GM12892 (cell line): ENCODE data around the gene NOP9.

Experiments used
- POLR2A ChIP-seq: IDR thresholded peaks from 2 replicates; pipeline ENCODE4 v1.6.1; 2011; ENCODE audit warnings: low read depth, low read length, control low read depth
- POLR2AphosphoS5 ChIP-seq: IDR thresholded peaks from 2 replicates; pipeline ENCODE4 v1.6.1; 2011; ENCODE audit warnings: low read depth, low read length, control low read depth
- TAF1 ChIP-seq: IDR thresholded peaks from 2 replicates; pipeline ENCODE4 v1.6.1; 2011; ENCODE audit warnings: low read depth, mild to moderate bottlenecking, control low read depth, low read length, borderline replicate concordance

DNA sequence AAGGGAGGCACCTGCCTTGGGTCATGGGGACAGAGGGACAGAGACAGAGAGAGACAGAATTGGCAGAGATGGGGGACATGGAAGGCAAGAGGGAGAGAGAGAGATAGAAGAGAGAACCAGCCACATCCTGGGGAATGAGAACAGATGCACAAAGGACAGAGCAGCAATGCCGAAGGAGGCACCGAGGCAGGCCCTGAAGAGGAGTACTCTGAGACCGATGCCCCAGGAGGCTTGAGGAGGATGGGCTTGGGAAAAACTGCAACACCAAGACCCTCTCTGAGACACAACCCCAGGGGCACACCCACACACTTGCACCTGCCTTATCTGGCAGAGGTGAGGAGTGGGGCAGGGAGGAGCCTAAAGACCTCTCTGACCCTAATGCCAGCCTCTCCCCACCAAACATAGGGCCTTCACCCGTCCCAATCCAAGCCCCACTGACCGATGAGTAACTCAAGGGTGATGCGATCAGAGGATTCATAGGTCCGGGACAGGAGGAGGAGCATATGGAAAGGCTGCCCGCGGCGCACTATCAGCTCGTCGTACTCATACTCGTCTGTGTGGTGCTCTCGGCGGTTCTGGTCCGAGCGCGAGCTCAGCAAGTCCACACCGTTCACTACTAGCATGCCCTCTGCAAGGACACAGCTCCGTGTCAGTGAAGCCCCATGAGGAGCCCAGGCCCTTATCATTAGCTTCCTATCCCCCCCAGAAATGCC lies 38.2 kb upstream of the NOP9 start:
- TF ChIP-seq TAF1 (no peak), POLR2A (no peak), POLR2AphosphoS5 (no peak)
